Body of pancreas (tissue), 4 donors: Measurements from ENCODE around the gene IL21R. TPM values are rescaled to one million over a fixed set of nuclear protein-coding genes. Genes with fewer than 3 reads are reported as not detected.

Source experiments
- ATAC-seq: fragments of 150-250 bp; one replicate; pipeline ENCODE4 v1.9.1; 2016
- DNase-seq, 4 donors: peaks; one replicate each; pipeline ENCODE4 v3.0.0-alpha.2; 2019
- H3K27ac ChIP-seq, 4 donors: fragments of 200-600 bp; sonication (generic); 1 replicate in 3 of 4; 2 replicates in 1 of 4; pipeline versions ENCODE4 v1.5.1 to v1.6.1; 2016 to 2019; ENCODE audit warnings: mild to moderate bottlenecking in 1 of 4, mixed read lengths in 1 of 4, moderate library complexity in 1 of 4
- H3K27me3 ChIP-seq, 2 donors: fragments of 200-600 bp; sonication (generic); one replicate each; pipeline ENCODE4 v1.6.0; 2016; ENCODE audit warnings: mild to moderate bottlenecking in 1 of 2
- H3K36me3 ChIP-seq, 2 donors: fragments of 200-600 bp; sonication (generic); replicated peaks in 1 of 2; 2 replicates each; pipeline ENCODE4 v1.5.1; 2016; ENCODE audit warnings: low read depth in 2 of 2; ENCODE audit not compliant: insufficient read depth in 1 of 2
- H3K4me1 ChIP-seq: fragments of 200-600 bp; sonication (generic); one replicate; pipeline ENCODE4 v1.6.0; 2016
- H3K4me3 ChIP-seq, 2 donors: fragments of 200-600 bp; sonication (generic); 1 replicate in 1 of 2; 2 replicates in 1 of 2; pipeline ENCODE4 v1.5.1; 2016 to 2019
- H3K9me3 ChIP-seq, 3 donors: fragments of 200-600 bp; sonication (generic); 1 replicate in 2 of 3; 2 replicates in 1 of 3; pipeline ENCODE4 v1.5.1; 2016
- CTCF ChIP-seq, 7 experiments: fragments of 450-650 bp in 4 of 7; fragments of 200-600 bp in 3 of 7; sonication (generic) in 3 of 7; IDR thresholded peaks; one replicate each; pipeline ENCODE4 v1.5.1; 2016 to 2019; ENCODE audit warnings: antibody characterized with exemption in 7 of 7
- POLR2A ChIP-seq, 3 donors: fragments of 450-650 bp; IDR thresholded peaks; one replicate each; pipeline ENCODE4 v1.6.1; 2016; ENCODE audit warnings: antibody characterized with exemption in 3 of 3, mild to moderate bottlenecking in 2 of 3
- WGBS, 2 donors: methylation state at CpG; one replicate each; pipeline ENCODE4 v1.1.5; 2017; 5-methylcytosine and 5-hydroxymethylcytosine counted together
- intact Hi-C: fragments of 100-400 bp; cut with DNase I; formaldehyde crosslinking; loops from one replicate; pipeline ENCODE4 v1.15.1; 2023
- total RNA-seq, 2 donors: library from RNA; depleted of rRNA; stranded (reverse); fragments of >200 nt; gene quantifications; one replicate each; pipeline ENCODE4 v1.1.0, GENCODE V29; 2016

Gene IL21R
- total RNA-seq, 2 donors from 2014 or later: 0.26 TPM; not detected in 1

- intact Hi-C loops: loop anchor here (10.0 kb wide), 1 partner anchor 144 kb away; no protein-coding TSS in a partner anchor
- no peaks in the 10 kb centered on the region for H3K27me3 ChIP-seq
- H3K4me1 ChIP-seq: no peaks in the 10 kb centered on the region
- WGBS, 2 donors: 48 to 50% methylated on average over 11 of the region's 11 CpGs
- DNase-seq: no peak
- ATAC-seq: no peak
- H3K27ac ChIP-seq: no peak overlapping the region
- no peaks in the 10 kb centered on the region for H3K9me3 ChIP-seq
- no peak overlapping the region for H3K4me3 ChIP-seq
- no peaks in the 10 kb centered on the region for H3K36me3 ChIP-seq
- TF ChIP-seq POLR2A (IDR thresholded peaks at IDR 0.05) (no peak), CTCF (IDR thresholded peaks at IDR 0.05) (no peak)
Observed at GRCh38 chr16:27378871-27379481, 23.0 kb upstream of the IL21R start.

GRCh38 chr16:27379919-27380318 lies 22.1 kb upstream of the IL21R start:
- no peak for ATAC-seq
- H3K4me3 ChIP-seq: no peak overlapping the region
- intact Hi-C loops: loop anchor here (10.0 kb wide), 1 partner anchor 145 kb away; no protein-coding TSS in a partner anchor
- no peaks in the 10 kb centered on the region for H3K9me3 ChIP-seq
- DNase-seq: no peak
- no peaks in the 10 kb centered on the region for H3K36me3 ChIP-seq
- no peak for TF ChIP-seq CTCF (IDR thresholded peaks at IDR 0.05)
- no peak for TF ChIP-seq POLR2A (IDR thresholded peaks at IDR 0.05)
- H3K27me3 ChIP-seq: no peaks in the 10 kb centered on the region
- H3K27ac ChIP-seq: no peak overlapping the region
- no peaks in the 10 kb centered on the region for H3K4me1 ChIP-seq
- WGBS, 2 donors: 82 to 90% methylated on average over 9 of the region's 9 CpGs

- no peak for TF ChIP-seq POLR2A (IDR thresholded peaks at IDR 0.05)
- TF ChIP-seq CTCF (IDR thresholded peaks at IDR 0.05): no peak
- intact Hi-C loops: no loop called here
- Histone ChIP-seq H3K27me3 (no peaks in the 10 kb centered on the region), H3K4me3 (no peak overlapping the region), H3K4me1 (no peaks in the 10 kb centered on the region), H3K36me3 (no peaks in the 10 kb centered on the region), H3K27ac (no peak overlapping the region), H3K9me3 (no peaks in the 10 kb centered on the region)
- ATAC-seq: no peak
- no peak for DNase-seq
Observed at GRCh38 chr16:27381236-27381635, 20.7 kb upstream of the IL21R start.

- DNase-seq: no peak
Observed at GRCh38 chr16:27381974-27382855, 19.8 kb upstream of the IL21R start.

More at GRCh38 chr16:27381974-27382855, 19.8 kb upstream of the IL21R start:
- H3K4me1 ChIP-seq: no peaks in the 10 kb centered on the region
- ATAC-seq: no peak
- intact Hi-C loops: no loop called here
- H3K4me3 ChIP-seq: no peak overlapping the region
- 67 to 71% methylated on average over 10 of the region's 10 CpGs for WGBS, 2 donors
- no peak overlapping the region for H3K27ac ChIP-seq
- no peaks in the 10 kb centered on the region for H3K9me3 ChIP-seq
- TF ChIP-seq CTCF (IDR thresholded peaks at IDR 0.05) (no peak), POLR2A (IDR thresholded peaks at IDR 0.05) (no peak)
- no peaks in the 10 kb centered on the region for H3K36me3 ChIP-seq
- H3K27me3 ChIP-seq: no peaks in the 10 kb centered on the region
